Caco-2 (cell line): ENCODE data around the gene CLINT1. TPM values are rescaled to one million over a fixed set of nuclear protein-coding genes. Genes with fewer than 3 reads are reported as not detected.
A peak's percentile ranks its signal among the peaks of the same experiment; 100 is the strongest.

Experiments
- BruUV-seq: library from RNA; stranded (reverse); fragments of 400-500 nt; replicated peaks from 2 replicates; lab custom pipeline; 2021; lab: Mats Ljungman, UMichigan
- CTCF ChIA-PET: fragments of 300-600 bp; sonication (Branson Sonifier 250); formaldehyde crosslinking; loops from one replicate; lab custom pipeline; 2022; ENCODE audit warnings: antibody characterized with exemption; lab: Charles Lee
- POLR2A ChIA-PET: fragments of 300-600 bp; sonication (Branson Sonifier 250); formaldehyde crosslinking; loops from one replicate; lab custom pipeline; 2022; ENCODE audit warnings: antibody characterized with exemption; lab: Charles Lee
- DNase-seq, 2 experiments: peaks; one replicate each; pipeline versions ENCODE4 v3.0.0 to v3.0.0-alpha.2; 2020 to 2022
- H3K27me3 ChIP-seq: replicated peaks from 2 replicates; pipeline ENCODE4 v1.6.0; 2011; ENCODE audit warnings: low read length; ENCODE audit not compliant: control insufficient read depth, insufficient read depth
- H3K36me3 ChIP-seq: 2 replicates; pipeline ENCODE4 v1.5.1; 2011; ENCODE audit warnings: low read length; ENCODE audit not compliant: control insufficient read depth, insufficient read depth
- H3K4me1 ChIP-seq: fragments of 250-450 bp; sonication (Bioruptor Pico); 2 replicates; pipeline ENCODE4 v1.5.1; 2020; ENCODE audit warnings: mild to moderate bottlenecking
- H3K4me3 ChIP-seq: 2 replicates; pipeline ENCODE4 v1.5.1; 2011; ENCODE audit warnings: low read depth, mild to moderate bottlenecking, control low read depth, low read length
- H3K9me3 ChIP-seq: fragments of 250-450 bp; sonication (Bioruptor Pico); 2 replicates; pipeline ENCODE4 v1.5.1; 2020; ENCODE audit warnings: mild to moderate bottlenecking, moderate library complexity
- H3K27ac Mint-ChIP-seq: one replicate; pipeline ENCODE4 v1.8.0; 2022; ENCODE audit warnings: mixed read lengths; ENCODE audit not compliant: unreplicated experiment
- H3K27me3 Mint-ChIP-seq: one replicate; pipeline ENCODE4 v1.8.0; 2022; ENCODE audit warnings: mixed read lengths; ENCODE audit not compliant: insufficient read depth, unreplicated experiment
- H3K36me3 Mint-ChIP-seq: one replicate; pipeline ENCODE4 v1.8.0; 2022; ENCODE audit warnings: mild to moderate bottlenecking, mixed read lengths; ENCODE audit not compliant: insufficient read depth, unreplicated experiment
- H3K4me1 Mint-ChIP-seq: one replicate; pipeline ENCODE4 v1.8.0; 2022; ENCODE audit warnings: low read depth, mixed read lengths; ENCODE audit not compliant: unreplicated experiment
- H3K4me3 Mint-ChIP-seq: one replicate; pipeline ENCODE4 v1.8.0; 2022; ENCODE audit warnings: mild to moderate bottlenecking, moderate library complexity, mixed read lengths; ENCODE audit not compliant: unreplicated experiment
- H3K9me3 Mint-ChIP-seq: one replicate; pipeline ENCODE4 v1.8.0; 2022; ENCODE audit warnings: mixed read lengths; ENCODE audit not compliant: unreplicated experiment
- CTCF ChIP-seq, 2 experiments: fragments of 200-600 bp in 1 of 2; IDR thresholded peaks; 1 replicate in 1 of 2; 2 replicates in 1 of 2; pipeline versions ENCODE4 v1.5.1 to v1.8.0; 2011 to 2022; ENCODE audit warnings: antibody characterized with exemption in 1 of 2, control low read depth in 1 of 2, inconsistent platforms in 1 of 2, low read depth in 1 of 2, low read length in 1 of 2, mild to moderate bottlenecking in 1 of 2, moderate library complexity in 1 of 2; ENCODE audit not compliant: insufficient read depth in 1 of 2, severe bottlenecking in 1 of 2, unreplicated experiment in 1 of 2
- intact Hi-C: fragments of 100-400 bp; cut with micrococcal nuclease; formaldehyde crosslinking; loops from one replicate; pipeline ENCODE4 v1.10.0; 2022; ENCODE audit not compliant: unreplicated experiment
- total RNA-seq: library from RNA; stranded (reverse); gene quantifications from 2 replicates; pipeline ENCODE4 v1.2.3, GENCODE V29; 2022

Gene CLINT1
- total RNA-seq, 1 experiment from 2014 or later: 88.7 TPM

DNA sequence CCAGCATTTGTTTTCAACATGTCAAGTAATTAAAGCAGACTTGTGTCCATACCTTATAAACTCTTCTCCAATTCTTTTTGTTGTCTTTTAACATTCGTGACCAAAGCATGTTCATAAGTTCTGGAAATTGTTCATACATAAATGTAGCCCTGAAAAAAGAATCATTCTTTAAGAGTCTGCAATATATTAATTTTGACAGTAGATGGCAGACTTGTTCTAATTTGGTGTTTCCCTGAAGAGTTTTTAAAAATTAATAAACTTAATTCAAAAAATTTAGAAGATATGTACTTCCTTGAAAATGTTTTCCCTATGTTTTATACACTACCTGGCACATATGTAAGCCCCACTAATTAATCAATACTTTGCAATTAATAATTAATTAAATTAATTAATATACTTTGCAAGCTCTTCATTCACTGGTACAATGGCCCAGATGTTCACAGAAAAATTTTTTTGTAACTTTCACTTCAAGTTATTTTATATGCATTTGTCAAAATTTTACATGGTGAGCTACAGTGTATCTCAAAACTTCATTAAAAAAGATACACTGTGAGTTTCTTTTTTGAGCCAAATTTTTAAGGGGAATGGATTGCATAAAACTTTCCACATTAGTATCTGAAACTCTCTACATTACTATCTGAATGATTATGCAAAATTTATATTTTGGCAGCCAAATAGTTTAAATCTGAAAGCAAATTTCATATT lies 42.1 kb downstream of the CLINT1 start:
- no peak for DNase-seq
- H3K27me3 ChIP-seq: no peaks in the 10 kb centered on the region
- Mint-ChIP-seq H3K4me3 (no peak overlapping the region), H3K4me1 (peaks cover 9% of the 10 kb centered on the region), H3K9me3 (no peaks in the 10 kb centered on the region), H3K36me3 (peaks cover 40% of the 10 kb centered on the region), H3K27ac (no peak overlapping the region), H3K27me3 (no peaks in the 10 kb centered on the region)
- H3K9me3 ChIP-seq: no peaks in the 10 kb centered on the region
- H3K4me1 ChIP-seq: peaks cover 11% of the 10 kb centered on the region
- TF ChIP-seq CTCF (IDR thresholded peaks at IDR 0.05; ENCODE audit: insufficient read depth in 1 of 2, low read depth in 1 of 2, low read length in 1 of 2, severe bottlenecking in 1 of 2, unreplicated experiment in 1 of 2): peak; percentile 28 to 57
- ChIA-PET POLR2A (no interaction called here), CTCF (interaction anchor here (1.1 to 1.6 kb wide), 3 partner anchors 39 to 132 kb away, joined by 3 to 8 read pairs (median 3); no protein-coding TSS in a partner anchor)
- H3K36me3 ChIP-seq: peaks cover 2% of the 10 kb centered on the region; the same call in 1 of the 2 replicates
- no TSS peak for BruUV-seq
- no peak overlapping the region for H3K4me3 ChIP-seq
- intact Hi-C loops: loop anchor here (1.0 to 2.0 kb wide), 4 partner anchors 38 to 178 kb away; no protein-coding TSS in a partner anchor

DNA sequence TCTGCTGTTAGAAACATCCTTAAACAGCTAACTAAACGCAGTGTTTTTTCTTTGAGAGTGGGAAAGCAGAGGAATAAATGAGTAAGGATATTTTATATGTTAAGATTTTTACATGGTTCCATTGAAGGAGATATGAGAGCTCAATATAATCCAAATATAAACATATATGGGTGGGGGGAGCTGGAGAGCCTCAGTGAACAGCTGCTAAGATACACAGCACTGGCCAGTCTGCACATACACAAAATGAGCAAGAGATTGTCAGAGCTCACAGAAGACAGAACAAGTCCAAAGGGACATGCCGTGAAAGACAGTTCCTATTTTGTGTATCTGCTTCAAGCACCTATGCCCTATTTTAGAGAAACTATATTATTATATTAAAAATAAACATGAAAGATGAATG lies 46.9 kb downstream of the CLINT1 start:
- Mint-ChIP-seq H3K27ac (no peak overlapping the region), H3K36me3 (peaks cover 62% of the 10 kb centered on the region), H3K27me3 (no peaks in the 10 kb centered on the region), H3K4me1 (no peaks in the 10 kb centered on the region), H3K4me3 (no peak overlapping the region), H3K9me3 (no peaks in the 10 kb centered on the region)
- no TSS peak for BruUV-seq
- Histone ChIP-seq H3K27me3 (no peaks in the 10 kb centered on the region), H3K4me1 (no peaks in the 10 kb centered on the region), H3K9me3 (no peaks in the 10 kb centered on the region), H3K4me3 (no peak overlapping the region), H3K36me3 (peaks cover 2% of the 10 kb centered on the region; the same call in 1 of the 2 replicates)
- CTCF ChIA-PET: no interaction called here
- POLR2A ChIA-PET: no interaction called here
- intact Hi-C loops: no loop called here
- TF ChIP-seq CTCF (IDR thresholded peaks at IDR 0.05; ENCODE audit: insufficient read depth in 1 of 2, low read depth in 1 of 2, low read length in 1 of 2, severe bottlenecking in 1 of 2, unreplicated experiment in 1 of 2): no peak
- no peak for DNase-seq

GRCh38 chr5:157808043-157808442 lies 50.9 kb downstream of the CLINT1 start:
- no peak for DNase-seq
- no peak for TF ChIP-seq CTCF (IDR thresholded peaks at IDR 0.05; ENCODE audit: insufficient read depth in 1 of 2, low read depth in 1 of 2, low read length in 1 of 2, severe bottlenecking in 1 of 2, unreplicated experiment in 1 of 2)
- Mint-ChIP-seq H3K36me3 (peaks cover 75% of the 10 kb centered on the region), H3K27ac (no peak overlapping the region), H3K4me3 (no peak overlapping the region), H3K4me1 (no peaks in the 10 kb centered on the region), H3K27me3 (no peaks in the 10 kb centered on the region), H3K9me3 (no peaks in the 10 kb centered on the region)
- ChIA-PET CTCF (no interaction called here), POLR2A (no interaction called here)
- no peaks in the 10 kb centered on the region for H3K9me3 ChIP-seq
- no peaks in the 10 kb centered on the region; the same call in 1 of the 2 replicates for H3K36me3 ChIP-seq
- H3K4me3 ChIP-seq: no peak overlapping the region
- peaks cover 3% of the 10 kb centered on the region; the same call in 1 of the 2 replicates for H3K4me1 ChIP-seq
- no peaks in the 10 kb centered on the region for H3K27me3 ChIP-seq
- BruUV-seq: no TSS peak
- intact Hi-C loops: no loop called here
